AG04449 (cell line): ENCODE results near the gene WDR33.

Experiments used
- CTCF ChIA-PET: fragments of 350-600 bp; formaldehyde crosslinking; extraction: SDS; loops from one replicate; lab custom pipeline; 2021; ENCODE audit warnings: antibody characterized with exemption; lab: Yijun Ruan, JAX
- POLR2A ChIA-PET: fragments of 400-600, 350-600 bp; formaldehyde crosslinking; extraction: SDS; loops from one replicate; lab custom pipeline; 2020; ENCODE audit warnings: antibody characterized with exemption, inconsistent platforms; lab: Yijun Ruan, JAX
- DNase-seq: peaks from one replicate; pipeline ENCODE4 v3.0.0-alpha.2; 2010; ENCODE audit warnings: low read depth, low spot score
- H3K4me3 ChIP-seq: 2 replicates; pipeline ENCODE4 v1.5.1; 2011; ENCODE audit warnings: low read depth, mild to moderate bottlenecking, control low read depth, low read length
- CTCF ChIP-seq: IDR thresholded peaks from one replicate; pipeline ENCODE4 v1.5.1; 2011; ENCODE audit warnings: mild to moderate bottlenecking, moderate library complexity, low read length, control low read depth, inconsistent platforms; ENCODE audit not compliant: insufficient read depth; ENCODE audit errors: missing control alignments

Gene WDR33

GRCh38 chr2:127719301-127720218, 91.4 kb downstream of the WDR33 start:
- ChIA-PET POLR2A (no interaction called here), CTCF (no interaction called here)
- DNase-seq = no peak
- no peak for TF ChIP-seq CTCF
- no peak overlapping the region for H3K4me3 ChIP-seq

DNA sequence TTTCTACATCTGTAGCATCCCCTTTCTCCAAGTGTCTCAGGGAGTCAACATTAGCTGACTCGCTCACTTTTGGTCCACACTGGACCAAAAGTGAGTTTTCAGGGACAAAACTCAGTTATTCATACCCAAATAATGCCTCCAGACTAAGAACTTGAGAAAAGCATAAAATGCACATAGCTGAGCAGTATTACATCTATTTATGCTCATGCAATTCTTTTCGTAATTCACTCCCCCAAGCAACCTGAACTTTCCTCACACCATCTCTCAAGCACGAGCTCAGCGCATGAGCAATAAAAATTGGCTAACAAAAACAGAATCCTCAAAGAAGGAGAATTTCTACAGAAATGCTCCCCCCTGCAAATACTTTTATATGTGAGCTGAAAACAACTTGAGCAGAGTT, 92.7 kb downstream of the WDR33 start:
- ChIA-PET CTCF (interaction anchor here (1.3 kb wide), 1 partner anchor 13 kb away, joined by 3 read pairs; no protein-coding TSS in a partner anchor), POLR2A (no interaction called here)
- no peak for DNase-seq
- no peak for TF ChIP-seq CTCF
- H3K4me3 ChIP-seq = no peak overlapping the region

DNA sequence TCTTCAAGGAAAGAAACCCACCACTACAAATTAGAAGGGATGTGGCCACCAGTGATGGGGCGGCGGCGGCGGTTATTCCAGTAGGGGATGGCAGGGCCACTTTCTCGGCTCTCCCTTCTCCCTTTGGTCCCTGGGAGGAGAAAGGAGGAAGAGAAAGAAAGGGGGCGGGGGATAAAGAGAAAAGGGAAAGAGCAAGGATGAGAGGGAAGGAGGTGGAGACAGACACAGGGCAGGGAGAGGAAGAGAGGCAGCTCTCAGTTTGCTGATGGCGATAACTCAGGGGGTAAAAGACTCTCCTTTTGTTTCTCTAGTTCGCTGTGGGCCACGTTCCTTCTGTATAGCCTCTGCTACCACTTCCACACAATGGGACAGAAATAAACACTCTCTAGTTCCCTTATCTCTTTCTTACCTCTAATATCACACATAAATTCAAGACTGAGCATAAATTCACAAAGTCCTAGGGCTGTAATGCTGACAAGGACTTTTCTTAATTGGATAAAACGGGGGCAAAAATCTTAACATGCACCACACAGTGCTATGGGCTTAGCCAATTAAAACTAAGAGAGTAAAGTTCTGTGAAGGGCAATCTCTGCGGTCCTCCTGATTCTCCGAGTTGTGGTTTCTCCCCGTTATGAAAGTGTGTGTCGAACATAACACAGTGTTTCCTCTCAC, 95.1 kb downstream of the WDR33 start:
- ChIA-PET CTCF (interaction anchor here (1.0 kb wide), 1 partner anchor 9 kb away, joined by 3 read pairs; no protein-coding TSS in a partner anchor), POLR2A (no interaction called here)
- DNase-seq = no peak
- no peak for TF ChIP-seq CTCF
- no peak overlapping the region for H3K4me3 ChIP-seq

- no peak overlapping the region for H3K4me3 ChIP-seq
- ChIA-PET POLR2A (no interaction called here), CTCF (interaction anchor here (1.9 kb wide), 1 partner anchor 10 kb away, joined by 9 read pairs; no protein-coding TSS in a partner anchor)
- DNase-seq = no peak
- TF ChIP-seq CTCF = no peak
Observed at GRCh38 chr2:127713562-127713961, 97.4 kb downstream of the WDR33 start.

DNA sequence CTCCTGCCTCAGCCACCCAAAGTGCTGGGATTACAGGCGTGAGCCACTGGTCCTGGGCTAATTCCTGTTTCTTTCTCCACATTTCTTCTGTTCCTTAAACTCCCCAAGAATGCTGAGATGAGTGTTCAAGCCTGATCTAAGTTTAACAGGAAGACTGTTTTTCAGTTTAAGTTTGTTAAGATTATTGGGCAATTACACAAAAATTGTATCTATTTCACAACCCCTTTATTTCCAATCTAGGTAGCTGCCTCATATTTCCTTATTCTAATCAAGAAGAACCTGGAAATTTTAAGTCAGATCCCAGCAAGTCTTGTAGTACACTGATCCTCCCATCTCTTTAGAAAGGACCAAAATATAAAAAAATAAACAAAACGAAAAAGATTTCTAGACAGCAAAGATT, 98.0 kb downstream of the WDR33 start:
- no peak for TF ChIP-seq CTCF
- POLR2A ChIA-PET = no interaction called here
- CTCF ChIA-PET = interaction anchor here (1.0 kb wide), 1 partner anchor 11 kb away, joined by 4 read pairs; no protein-coding TSS in a partner anchor
- DNase-seq = no peak
- no peak overlapping the region for H3K4me3 ChIP-seq

DNA sequence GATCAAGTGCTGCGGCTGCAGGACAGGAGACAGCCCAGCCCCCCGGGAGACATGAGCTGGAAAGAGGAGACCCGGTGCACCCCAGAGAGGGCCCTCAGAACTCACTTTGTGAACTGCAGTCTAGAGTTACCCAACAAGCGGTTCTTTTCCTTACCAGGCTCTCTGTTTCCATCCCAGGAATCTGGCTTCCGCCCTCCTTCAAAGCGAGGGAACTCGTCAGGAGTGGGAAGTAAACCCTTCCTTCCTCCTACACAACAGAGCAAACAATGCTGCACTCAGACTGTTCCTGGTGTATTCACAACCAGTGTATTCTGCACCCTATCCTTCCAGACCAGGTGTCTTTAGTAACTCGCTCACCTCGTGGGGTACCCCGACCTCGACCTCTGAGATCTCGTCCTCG, 101.6 kb downstream of the WDR33 start:
- no peak for DNase-seq
- ChIA-PET POLR2A (no interaction called here), CTCF (interaction anchor here (0.9 kb wide), 1 partner anchor 118 kb away, joined by 3 read pairs; no protein-coding TSS in a partner anchor)
- no peak overlapping the region for H3K4me3 ChIP-seq
- no peak for TF ChIP-seq CTCF
